COLO668 (cell line): Measurements from ENCODE around the gene RPAIN.

Source experiments
- DNase-seq: peaks from one replicate; lab custom pipeline; 2025; ENCODE audit not compliant: unreplicated experiment; lab: John Stamatoyannopoulos, UW

RPAIN gene

GRCh38 chr17:5481451-5481850, 61.5 kb downstream of the RPAIN start:
- no peak for DNase-seq
